GM15510 (cell line): Measurements from ENCODE around the gene SLC9A3.
A peak's percentile ranks its signal among the peaks of the same experiment; 100 is the strongest.

Experiments
- POLR2A ChIP-seq: IDR thresholded peaks from 3 replicates; pipeline ENCODE4 v1.6.1; 2011; ENCODE audit warnings: borderline replicate concordance; ENCODE audit not compliant: insufficient read length; ENCODE audit errors: extremely low read depth

Gene SLC9A3

GRCh38 chr5:431001-431710 is 93.1 kb downstream of the SLC9A3 start:
- no peak for TF ChIP-seq POLR2A

- no peak for TF ChIP-seq POLR2A
These were observed 93.9 kb downstream of the SLC9A3 start for GRCh38 chr5:430214-430925.

GRCh38 chr5:429453-430188 is 94.6 kb downstream of the SLC9A3 start:
- TF ChIP-seq POLR2A: no peak

GRCh38 chr5:428754-429452 is 95.3 kb downstream of the SLC9A3 start:
- no peak for TF ChIP-seq POLR2A

GRCh38 chr5:428219-428618 is 96.0 kb downstream of the SLC9A3 start:
- no peak for TF ChIP-seq POLR2A

GRCh38 chr5:427415-428087 is 96.7 kb downstream of the SLC9A3 start:
- no peak for TF ChIP-seq POLR2A

GRCh38 chr5:426392-426976 is 97.8 kb downstream of the SLC9A3 start:
- no peak for TF ChIP-seq POLR2A

- no peak for TF ChIP-seq POLR2A
These were observed 98.5 kb downstream of the SLC9A3 start for GRCh38 chr5:425714-426113.

GRCh38 chr5:424301-425110 is 99.7 kb downstream of the SLC9A3 start:
- TF ChIP-seq POLR2A: peak; percentile 17

GRCh38 chr5:423626-424261 is 100.5 kb downstream of the SLC9A3 start:
- TF ChIP-seq POLR2A: peak; percentile 12

- TF ChIP-seq POLR2A: no peak
These were observed 101.0 kb downstream of the SLC9A3 start for GRCh38 chr5:423233-423565.

- TF ChIP-seq POLR2A: no peak
These were observed 101.7 kb downstream of the SLC9A3 start for GRCh38 chr5:422323-423232.

- TF ChIP-seq POLR2A: no peak
These were observed 102.3 kb downstream of the SLC9A3 start for GRCh38 chr5:421901-422300.
